ENCODE data around the gene COMMD7. TPM values are rescaled to one million over a fixed set of nuclear protein-coding genes. Genes with fewer than 3 reads are reported as not detected.
A peak's percentile ranks its signal among the peaks of the same experiment; 100 is the strongest.

Gene COMMD7
- total RNA-seq, 1 experiment from 2014 or later = 42.3 TPM

DNA sequence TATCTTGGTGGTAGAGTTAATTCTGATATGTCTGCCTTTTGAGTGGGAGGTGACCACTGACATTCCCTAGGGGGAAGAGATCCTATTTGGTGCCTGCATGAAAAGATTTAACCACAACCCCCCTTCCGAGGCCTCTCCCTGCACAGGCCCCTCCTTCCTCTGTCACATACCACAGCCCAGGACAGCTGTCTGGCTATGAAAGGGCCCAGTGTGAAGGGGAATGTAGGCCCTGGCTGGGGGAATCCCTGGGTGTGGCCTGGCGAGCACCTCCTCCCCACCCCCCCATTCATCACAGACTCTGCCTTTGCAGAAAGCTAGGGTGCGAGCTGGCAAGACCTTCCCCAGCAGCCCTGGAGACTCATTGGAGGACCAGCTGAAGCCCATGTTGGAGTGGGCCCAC lies 49.0 kb upstream of the COMMD7 start:
- Histone ChIP-seq H3K79me2 (ENCODE audit: low read depth) (no peaks in the 10 kb centered on the region), H3K9me2 (ENCODE audit: insufficient read depth) (no peaks in the 10 kb centered on the region), H3F3A (ENCODE audit: insufficient read depth, low read depth) (no peaks in the 10 kb centered on the region), H3K27ac (no peak overlapping the region), H3K4me2 (no peak overlapping the region), H3K9me3 (ENCODE audit: insufficient read depth, low read depth) (no peaks in the 10 kb centered on the region), H2AFZ (no peak overlapping the region), H3K4me1 (replicated peaks; ENCODE audit: insufficient read depth) (no peaks in the 10 kb centered on the region), H3K4me3 (no peak overlapping the region), H4K20me1 (ENCODE audit: insufficient read depth) (no peaks in the 10 kb centered on the region), H3K36me3 (ENCODE audit: low read depth) (no peaks in the 10 kb centered on the region), H3K27me3 (ENCODE audit: insufficient read depth, low read depth) (no peaks in the 10 kb centered on the region)
- ChIA-PET POLR2A (ENCODE audit: unreplicated experiment) (interaction anchor here (0.6 kb wide), 1 partner anchor 28 kb away, joined by 3 read pairs; the partner anchor contains the start of gene MAPRE1), CTCF (interaction anchor here (0.6 kb wide), 2 partner anchors 14 to 154 kb away, joined by 3 to 4 read pairs; no protein-coding TSS in a partner anchor)
- BruUV-seq (replicated peaks) = no TSS peak
- intact Hi-C loops (cut with micrococcal nuclease; ENCODE audit: unreplicated experiment) = loop anchor here (5.0 kb wide), 1 partner anchor 500 kb away; no protein-coding TSS in a partner anchor
- TF ChIP-seq CTCF (conservative IDR thresholded peaks at IDR 0.05) (no peak), EZH2 (IDR thresholded peaks at IDR 0.05; ENCODE audit: low read depth) (no peak)
- DNase-seq = no peak

DNA sequence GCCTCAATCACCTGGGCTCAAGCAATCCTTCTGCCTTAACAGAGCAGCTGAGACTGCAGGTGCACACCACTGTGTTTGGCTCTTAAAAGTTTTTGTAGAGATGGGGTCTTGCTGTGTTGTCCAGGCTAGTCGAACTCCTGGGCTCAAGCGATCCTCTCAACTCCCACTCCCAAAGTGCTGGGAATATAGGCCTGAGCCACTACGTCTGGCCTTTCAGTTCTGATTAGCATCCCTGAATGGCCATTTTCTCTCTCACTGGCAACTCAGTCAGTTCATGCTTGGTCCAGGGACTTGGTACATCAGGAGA lies 47.4 kb upstream of the COMMD7 start:
- no TSS peak for BruUV-seq (replicated peaks)
- POLR2A ChIA-PET (ENCODE audit: unreplicated experiment) = no interaction called here
- Histone ChIP-seq H3K4me3 (no peak overlapping the region), H3K4me2 (no peak overlapping the region), H3K27me3 (ENCODE audit: insufficient read depth, low read depth) (no peaks in the 10 kb centered on the region), H3K4me1 (replicated peaks; ENCODE audit: insufficient read depth) (no peaks in the 10 kb centered on the region), H3K79me2 (ENCODE audit: low read depth) (no peaks in the 10 kb centered on the region), H2AFZ (no peak overlapping the region), H3K9me2 (ENCODE audit: insufficient read depth) (no peaks in the 10 kb centered on the region), H3K9me3 (ENCODE audit: insufficient read depth, low read depth) (no peaks in the 10 kb centered on the region), H3F3A (ENCODE audit: insufficient read depth, low read depth) (no peaks in the 10 kb centered on the region), H3K27ac (no peak overlapping the region), H3K36me3 (ENCODE audit: low read depth) (no peaks in the 10 kb centered on the region), H4K20me1 (ENCODE audit: insufficient read depth) (no peaks in the 10 kb centered on the region)
- intact Hi-C loops (cut with micrococcal nuclease; ENCODE audit: unreplicated experiment) = loop anchor here (1.0 to 5.0 kb wide), 2 partner anchors 306 to 502 kb away; no protein-coding TSS in a partner anchor
- no peak for TF ChIP-seq EZH2 (IDR thresholded peaks at IDR 0.05; ENCODE audit: low read depth)
- no peak for TF ChIP-seq CTCF (conservative IDR thresholded peaks at IDR 0.05)
- no peak for DNase-seq
- CTCF ChIA-PET = interaction anchor here (0.6 kb wide), 1 partner anchor 132 kb away, joined by 4 read pairs; no protein-coding TSS in a partner anchor

GRCh38 chr20:32789896-32790750 lies 46.9 kb upstream of the COMMD7 start:
- Histone ChIP-seq H3K27ac (no peak overlapping the region), H3K4me2 (no peak overlapping the region), H3K9me3 (ENCODE audit: insufficient read depth, low read depth) (no peaks in the 10 kb centered on the region), H2AFZ (no peak overlapping the region), H3K4me1 (replicated peaks; ENCODE audit: insufficient read depth) (no peaks in the 10 kb centered on the region), H3K4me3 (no peak overlapping the region), H3K27me3 (ENCODE audit: insufficient read depth, low read depth) (no peaks in the 10 kb centered on the region), H3K9me2 (ENCODE audit: insufficient read depth) (no peaks in the 10 kb centered on the region), H3F3A (ENCODE audit: insufficient read depth, low read depth) (no peaks in the 10 kb centered on the region), H3K79me2 (ENCODE audit: low read depth) (no peaks in the 10 kb centered on the region), H4K20me1 (ENCODE audit: insufficient read depth) (no peaks in the 10 kb centered on the region), H3K36me3 (ENCODE audit: low read depth) (no peaks in the 10 kb centered on the region)
- POLR2A ChIA-PET (ENCODE audit: unreplicated experiment) = no interaction called here
- DNase-seq = peak in 1 of 2 experiments; percentile 67
- no TSS peak for BruUV-seq (replicated peaks)
- CTCF ChIA-PET = interaction anchor here (0.5 to 0.9 kb wide), 6 partner anchors 9 to 1323 kb away, joined by 3 to 7 read pairs (median 4); no protein-coding TSS in a partner anchor
- intact Hi-C loops (cut with micrococcal nuclease; ENCODE audit: unreplicated experiment) = loop anchor here (1.0 to 5.0 kb wide), 2 partner anchors 306 to 502 kb away; no protein-coding TSS in a partner anchor
- peak; percentile 99 for TF ChIP-seq CTCF (conservative IDR thresholded peaks at IDR 0.05)
- TF ChIP-seq EZH2 (IDR thresholded peaks at IDR 0.05; ENCODE audit: low read depth) = no peak
